H1 (cell line): ENCODE results near the gene RSAD1. TPM values are rescaled to one million over a fixed set of nuclear protein-coding genes. Genes with fewer than 3 reads are reported as not detected.

Experiments
- BCL11A ChIP-seq, 2 experiments: IDR thresholded peaks; one replicate each; pipeline ENCODE4 v1.6.1; 2011; ENCODE audit warnings: low read depth in 2 of 2, low read length in 2 of 2, mild to moderate bottlenecking in 2 of 2
- BRCA1 ChIP-seq: IDR thresholded peaks from 2 replicates; pipeline ENCODE4 v1.6.1; 2012; ENCODE audit warnings: low read depth, low read length, improper control_type of control experiment
- CREB1 ChIP-seq: IDR thresholded peaks from 2 replicates; pipeline ENCODE4 v1.6.1; 2012; ENCODE audit warnings: inconsistent platforms
- HDAC6 ChIP-seq: IDR thresholded peaks from one replicate; pipeline ENCODE4 v1.7.1; 2012; ENCODE audit warnings: low read depth, mild to moderate bottlenecking, inconsistent platforms, low read length, moderate library complexity
- KDM1A ChIP-seq: fragments of 200-600, 300-600 bp; sonication (generic); IDR thresholded peaks from 2 replicates; pipeline ENCODE4 v1.7.1; 2016; ENCODE audit warnings: mild to moderate bottlenecking, low read length, borderline replicate concordance
- POU5F1 ChIP-seq: IDR thresholded peaks from 2 replicates; pipeline ENCODE4 v1.6.1; 2011; ENCODE audit warnings: low read depth, mild to moderate bottlenecking, low read length, moderate library complexity
- SP1 ChIP-seq: IDR thresholded peaks from 2 replicates; pipeline ENCODE4 v1.6.1; 2011; ENCODE audit warnings: low read depth, low read length
- SRF ChIP-seq: IDR thresholded peaks from 2 replicates; pipeline ENCODE4 v1.6.1; 2011; ENCODE audit warnings: mild to moderate bottlenecking, low read depth, low read length, moderate library complexity
- TAF1 ChIP-seq: IDR thresholded peaks from 2 replicates; pipeline ENCODE4 v1.6.1; 2011; ENCODE audit warnings: mild to moderate bottlenecking, low read depth, low read length
- polyA plus RNA-seq, 7 experiments: library from polyadenylated mRNA; depleted of rRNA in 3 of 7; stranded (reverse) in 5 of 7; unstranded in 2 of 7; fragments of >200 nt in 5 of 7; fragments of 200-250 nt in 2 of 7; gene quantifications; 1 replicate in 5 of 7; 2 replicates in 1 of 7; 4 replicates in 1 of 7; pipeline versions ENCODE4 v1.2.1 to v1.2.3, GENCODE V29; 2011 to 2013; ENCODE audit warnings: missing spikeins in 2 of 7, mixed read lengths in 2 of 7
- total RNA-seq: library from RNA; stranded (reverse); fragmentation: NEBNext Ultra II Directional; extraction: Animal tissue kit (Norgen Biotek cat#: 25700); gene quantifications from 2 replicates; pipeline ENCODE4 v1.2.1, GENCODE V29; 2021
- TF ChIP-seq, protein P1 (sequence below): fragments of 300-600 bp; sonication (generic); IDR thresholded peaks from 2 replicates; pipeline ENCODE4 v1.7.1; 2012; ENCODE audit warnings: low read length, moderate library complexity, mild to moderate bottlenecking, inconsistent platforms; ENCODE audit not compliant: insufficient replicate concordance
- TF ChIP-seq, protein P2 (sequence below): IDR thresholded peaks from 2 replicates; pipeline ENCODE4 v1.6.1; 2012; ENCODE audit warnings: inconsistent platforms
- TF ChIP-seq, protein P3 (sequence below): IDR thresholded peaks from 2 replicates; pipeline ENCODE4 v1.6.1; 2011; ENCODE audit warnings: low read depth, mild to moderate bottlenecking, low read length; ENCODE audit not compliant: insufficient read depth

The RSAD1 gene
- total and polyA plus RNA-seq, 2 of the 8 experiments (the other 6 are each of a cell fraction or from before 2014, with no cell fraction given): 17.9 to 33.5 TPM

DNA sequence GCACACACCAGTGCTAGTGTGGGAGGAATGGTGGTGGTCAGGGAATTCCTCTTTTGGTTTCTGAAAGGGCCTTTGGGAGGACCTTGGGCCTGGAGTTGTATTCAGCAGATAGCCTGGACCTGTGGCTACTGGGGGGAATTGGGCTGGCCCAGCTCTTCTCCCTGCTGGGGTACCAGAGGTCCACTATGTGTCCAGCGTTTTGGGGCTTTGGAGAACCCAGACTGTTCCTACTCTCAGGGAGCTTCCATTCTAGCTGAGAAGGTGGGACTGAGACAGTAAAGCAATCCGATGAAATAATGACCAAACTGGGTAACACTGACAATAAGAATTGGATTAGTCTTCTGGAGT lies 56.3 kb downstream of the RSAD1 start (continued):
- TF ChIP-seq, protein P1, sequence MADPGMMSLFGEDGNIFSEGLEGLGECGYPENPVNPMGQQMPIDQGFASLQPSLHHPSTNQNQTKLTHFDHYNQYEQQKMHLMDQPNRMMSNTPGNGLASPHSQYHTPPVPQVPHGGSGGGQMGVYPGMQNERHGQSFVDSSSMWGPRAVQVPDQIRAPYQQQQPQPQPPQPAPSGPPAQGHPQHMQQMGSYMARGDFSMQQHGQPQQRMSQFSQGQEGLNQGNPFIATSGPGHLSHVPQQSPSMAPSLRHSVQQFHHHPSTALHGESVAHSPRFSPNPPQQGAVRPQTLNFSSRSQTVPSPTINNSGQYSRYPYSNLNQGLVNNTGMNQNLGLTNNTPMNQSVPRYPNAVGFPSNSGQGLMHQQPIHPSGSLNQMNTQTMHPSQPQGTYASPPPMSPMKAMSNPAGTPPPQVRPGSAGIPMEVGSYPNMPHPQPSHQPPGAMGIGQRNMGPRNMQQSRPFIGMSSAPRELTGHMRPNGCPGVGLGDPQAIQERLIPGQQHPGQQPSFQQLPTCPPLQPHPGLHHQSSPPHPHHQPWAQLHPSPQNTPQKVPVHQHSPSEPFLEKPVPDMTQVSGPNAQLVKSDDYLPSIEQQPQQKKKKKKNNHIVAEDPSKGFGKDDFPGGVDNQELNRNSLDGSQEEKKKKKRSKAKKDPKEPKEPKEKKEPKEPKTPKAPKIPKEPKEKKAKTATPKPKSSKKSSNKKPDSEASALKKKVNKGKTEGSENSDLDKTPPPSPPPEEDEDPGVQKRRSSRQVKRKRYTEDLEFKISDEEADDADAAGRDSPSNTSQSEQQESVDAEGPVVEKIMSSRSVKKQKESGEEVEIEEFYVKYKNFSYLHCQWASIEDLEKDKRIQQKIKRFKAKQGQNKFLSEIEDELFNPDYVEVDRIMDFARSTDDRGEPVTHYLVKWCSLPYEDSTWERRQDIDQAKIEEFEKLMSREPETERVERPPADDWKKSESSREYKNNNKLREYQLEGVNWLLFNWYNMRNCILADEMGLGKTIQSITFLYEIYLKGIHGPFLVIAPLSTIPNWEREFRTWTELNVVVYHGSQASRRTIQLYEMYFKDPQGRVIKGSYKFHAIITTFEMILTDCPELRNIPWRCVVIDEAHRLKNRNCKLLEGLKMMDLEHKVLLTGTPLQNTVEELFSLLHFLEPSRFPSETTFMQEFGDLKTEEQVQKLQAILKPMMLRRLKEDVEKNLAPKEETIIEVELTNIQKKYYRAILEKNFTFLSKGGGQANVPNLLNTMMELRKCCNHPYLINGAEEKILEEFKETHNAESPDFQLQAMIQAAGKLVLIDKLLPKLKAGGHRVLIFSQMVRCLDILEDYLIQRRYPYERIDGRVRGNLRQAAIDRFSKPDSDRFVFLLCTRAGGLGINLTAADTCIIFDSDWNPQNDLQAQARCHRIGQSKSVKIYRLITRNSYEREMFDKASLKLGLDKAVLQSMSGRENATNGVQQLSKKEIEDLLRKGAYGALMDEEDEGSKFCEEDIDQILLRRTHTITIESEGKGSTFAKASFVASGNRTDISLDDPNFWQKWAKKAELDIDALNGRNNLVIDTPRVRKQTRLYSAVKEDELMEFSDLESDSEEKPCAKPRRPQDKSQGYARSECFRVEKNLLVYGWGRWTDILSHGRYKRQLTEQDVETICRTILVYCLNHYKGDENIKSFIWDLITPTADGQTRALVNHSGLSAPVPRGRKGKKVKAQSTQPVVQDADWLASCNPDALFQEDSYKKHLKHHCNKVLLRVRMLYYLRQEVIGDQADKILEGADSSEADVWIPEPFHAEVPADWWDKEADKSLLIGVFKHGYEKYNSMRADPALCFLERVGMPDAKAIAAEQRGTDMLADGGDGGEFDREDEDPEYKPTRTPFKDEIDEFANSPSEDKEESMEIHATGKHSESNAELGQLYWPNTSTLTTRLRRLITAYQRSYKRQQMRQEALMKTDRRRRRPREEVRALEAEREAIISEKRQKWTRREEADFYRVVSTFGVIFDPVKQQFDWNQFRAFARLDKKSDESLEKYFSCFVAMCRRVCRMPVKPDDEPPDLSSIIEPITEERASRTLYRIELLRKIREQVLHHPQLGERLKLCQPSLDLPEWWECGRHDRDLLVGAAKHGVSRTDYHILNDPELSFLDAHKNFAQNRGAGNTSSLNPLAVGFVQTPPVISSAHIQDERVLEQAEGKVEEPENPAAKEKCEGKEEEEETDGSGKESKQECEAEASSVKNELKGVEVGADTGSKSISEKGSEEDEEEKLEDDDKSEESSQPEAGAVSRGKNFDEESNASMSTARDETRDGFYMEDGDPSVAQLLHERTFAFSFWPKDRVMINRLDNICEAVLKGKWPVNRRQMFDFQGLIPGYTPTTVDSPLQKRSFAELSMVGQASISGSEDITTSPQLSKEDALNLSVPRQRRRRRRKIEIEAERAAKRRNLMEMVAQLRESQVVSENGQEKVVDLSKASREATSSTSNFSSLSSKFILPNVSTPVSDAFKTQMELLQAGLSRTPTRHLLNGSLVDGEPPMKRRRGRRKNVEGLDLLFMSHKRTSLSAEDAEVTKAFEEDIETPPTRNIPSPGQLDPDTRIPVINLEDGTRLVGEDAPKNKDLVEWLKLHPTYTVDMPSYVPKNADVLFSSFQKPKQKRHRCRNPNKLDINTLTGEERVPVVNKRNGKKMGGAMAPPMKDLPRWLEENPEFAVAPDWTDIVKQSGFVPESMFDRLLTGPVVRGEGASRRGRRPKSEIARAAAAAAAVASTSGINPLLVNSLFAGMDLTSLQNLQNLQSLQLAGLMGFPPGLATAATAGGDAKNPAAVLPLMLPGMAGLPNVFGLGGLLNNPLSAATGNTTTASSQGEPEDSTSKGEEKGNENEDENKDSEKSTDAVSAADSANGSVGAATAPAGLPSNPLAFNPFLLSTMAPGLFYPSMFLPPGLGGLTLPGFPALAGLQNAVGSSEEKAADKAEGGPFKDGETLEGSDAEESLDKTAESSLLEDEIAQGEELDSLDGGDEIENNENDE: no peak
- TF ChIP-seq, protein P2, sequence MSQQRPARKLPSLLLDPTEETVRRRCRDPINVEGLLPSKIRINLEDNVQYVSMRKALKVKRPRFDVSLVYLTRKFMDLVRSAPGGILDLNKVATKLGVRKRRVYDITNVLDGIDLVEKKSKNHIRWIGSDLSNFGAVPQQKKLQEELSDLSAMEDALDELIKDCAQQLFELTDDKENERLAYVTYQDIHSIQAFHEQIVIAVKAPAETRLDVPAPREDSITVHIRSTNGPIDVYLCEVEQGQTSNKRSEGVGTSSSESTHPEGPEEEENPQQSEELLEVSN: no peak
- TF ChIP-seq SP1 (no peak), BCL11A (IDR thresholded peaks at IDR 0.05; ENCODE audit: low read depth in 2 of 2, low read length in 2 of 2) (no peak), SRF (no peak), TAF1 (no peak), HDAC6 (no peak), POU5F1 (no peak), BRCA1 (no peak), CREB1 (no peak), KDM1A (no peak)
- TF ChIP-seq, protein P3, sequence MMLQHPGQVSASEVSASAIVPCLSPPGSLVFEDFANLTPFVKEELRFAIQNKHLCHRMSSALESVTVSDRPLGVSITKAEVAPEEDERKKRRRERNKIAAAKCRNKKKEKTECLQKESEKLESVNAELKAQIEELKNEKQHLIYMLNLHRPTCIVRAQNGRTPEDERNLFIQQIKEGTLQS: no peak
